Epithelial cell of esophagus (primary cell): ENCODE measurements around the gene HSD3B7.

Experiments
- DNase-seq: peaks from one replicate; pipeline ENCODE4 v3.0.0; 2010; ENCODE audit warnings: low read depth
- H3K4me3 ChIP-seq: 2 replicates; pipeline ENCODE4 v1.5.1; 2011; ENCODE audit warnings: mild to moderate bottlenecking, low read length, control low read depth
- TF ChIP-seq, protein P1 (sequence below): IDR thresholded peaks from 2 replicates; pipeline ENCODE4 v1.5.1; 2011; ENCODE audit warnings: low read depth, mild to moderate bottlenecking, low read length, control low read depth, inconsistent platforms; ENCODE audit not compliant: insufficient read depth; ENCODE audit errors: missing control alignments

The HSD3B7 gene

DNA sequence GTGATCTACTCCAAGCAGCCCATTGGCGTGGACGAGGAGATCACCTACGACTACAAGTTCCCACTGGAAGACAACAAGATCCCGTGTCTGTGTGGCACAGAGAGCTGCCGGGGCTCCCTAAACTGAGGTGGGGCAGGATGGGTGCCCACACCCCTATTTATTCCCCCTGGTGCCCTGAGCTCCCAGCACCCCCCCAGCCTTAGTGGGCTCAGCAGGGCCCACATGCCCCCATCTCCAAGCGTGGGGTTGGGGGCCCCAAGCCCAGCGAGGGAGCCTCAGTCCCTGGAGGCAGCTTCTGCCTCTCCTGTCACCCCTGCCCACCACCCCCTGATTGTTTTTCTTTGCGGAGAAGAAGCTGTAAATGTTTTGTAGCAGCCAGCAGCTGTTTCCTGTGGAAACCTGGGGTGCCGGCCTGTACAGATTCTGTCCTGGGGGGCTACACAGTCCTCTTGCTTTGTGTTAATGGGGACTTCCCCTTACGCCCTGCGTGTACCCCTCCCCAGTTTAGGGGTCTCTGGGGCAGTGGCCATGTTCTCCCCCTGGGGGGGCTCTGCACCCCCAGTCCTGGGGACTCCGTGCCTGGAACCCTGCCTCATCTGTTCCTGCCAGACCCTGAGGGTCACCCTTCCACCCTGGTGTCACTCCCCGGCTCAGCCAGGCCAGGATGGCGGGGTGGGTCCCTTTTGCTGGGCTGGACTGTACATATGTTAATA is 953 bp upstream of the HSD3B7 start:
- no peak for DNase-seq
- TF ChIP-seq, protein P1, sequence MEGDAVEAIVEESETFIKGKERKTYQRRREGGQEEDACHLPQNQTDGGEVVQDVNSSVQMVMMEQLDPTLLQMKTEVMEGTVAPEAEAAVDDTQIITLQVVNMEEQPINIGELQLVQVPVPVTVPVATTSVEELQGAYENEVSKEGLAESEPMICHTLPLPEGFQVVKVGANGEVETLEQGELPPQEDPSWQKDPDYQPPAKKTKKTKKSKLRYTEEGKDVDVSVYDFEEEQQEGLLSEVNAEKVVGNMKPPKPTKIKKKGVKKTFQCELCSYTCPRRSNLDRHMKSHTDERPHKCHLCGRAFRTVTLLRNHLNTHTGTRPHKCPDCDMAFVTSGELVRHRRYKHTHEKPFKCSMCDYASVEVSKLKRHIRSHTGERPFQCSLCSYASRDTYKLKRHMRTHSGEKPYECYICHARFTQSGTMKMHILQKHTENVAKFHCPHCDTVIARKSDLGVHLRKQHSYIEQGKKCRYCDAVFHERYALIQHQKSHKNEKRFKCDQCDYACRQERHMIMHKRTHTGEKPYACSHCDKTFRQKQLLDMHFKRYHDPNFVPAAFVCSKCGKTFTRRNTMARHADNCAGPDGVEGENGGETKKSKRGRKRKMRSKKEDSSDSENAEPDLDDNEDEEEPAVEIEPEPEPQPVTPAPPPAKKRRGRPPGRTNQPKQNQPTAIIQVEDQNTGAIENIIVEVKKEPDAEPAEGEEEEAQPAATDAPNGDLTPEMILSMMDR: no peak
- no peak overlapping the region for H3K4me3 ChIP-seq

DNA sequence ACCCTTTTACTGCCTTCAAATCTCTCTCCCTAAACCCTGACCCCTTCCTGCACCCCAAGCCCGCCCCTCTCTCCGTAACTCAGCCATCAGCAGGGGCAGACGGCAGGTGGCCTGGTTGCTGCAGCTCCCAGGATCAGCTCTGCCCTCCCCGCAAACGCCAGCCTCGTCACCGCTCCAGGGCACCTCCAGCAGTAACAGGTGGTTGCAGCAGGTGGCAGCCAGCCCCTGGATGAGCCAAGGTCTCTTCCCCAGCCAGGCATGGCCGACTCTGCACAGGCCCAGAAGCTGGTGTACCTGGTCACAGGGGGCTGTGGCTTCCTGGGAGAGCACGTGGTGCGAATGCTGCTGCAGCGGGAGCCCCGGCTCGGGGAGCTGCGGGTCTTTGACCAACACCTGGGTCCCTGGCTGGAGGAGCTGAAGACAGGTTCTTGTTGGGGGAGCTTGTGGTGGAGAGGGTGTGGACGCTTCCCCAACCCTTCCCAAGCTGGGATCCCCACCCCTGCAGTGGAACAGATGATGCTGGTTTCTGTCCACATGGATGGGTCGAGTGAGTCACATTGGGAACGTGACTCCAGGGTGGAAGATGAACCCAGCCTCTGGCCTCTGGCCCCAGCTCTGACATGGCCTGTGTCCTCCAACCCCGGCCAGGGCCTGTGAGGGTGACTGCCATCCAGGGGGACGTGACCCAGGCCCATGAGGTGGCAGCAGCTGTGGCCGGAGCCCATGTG is 558 bp downstream of the HSD3B7 start:
- peak; percentile 73 for DNase-seq
- H3K4me3 ChIP-seq: peak overlapping the region; percentile 51
- TF ChIP-seq, protein P1: peak; percentile 53

DNA sequence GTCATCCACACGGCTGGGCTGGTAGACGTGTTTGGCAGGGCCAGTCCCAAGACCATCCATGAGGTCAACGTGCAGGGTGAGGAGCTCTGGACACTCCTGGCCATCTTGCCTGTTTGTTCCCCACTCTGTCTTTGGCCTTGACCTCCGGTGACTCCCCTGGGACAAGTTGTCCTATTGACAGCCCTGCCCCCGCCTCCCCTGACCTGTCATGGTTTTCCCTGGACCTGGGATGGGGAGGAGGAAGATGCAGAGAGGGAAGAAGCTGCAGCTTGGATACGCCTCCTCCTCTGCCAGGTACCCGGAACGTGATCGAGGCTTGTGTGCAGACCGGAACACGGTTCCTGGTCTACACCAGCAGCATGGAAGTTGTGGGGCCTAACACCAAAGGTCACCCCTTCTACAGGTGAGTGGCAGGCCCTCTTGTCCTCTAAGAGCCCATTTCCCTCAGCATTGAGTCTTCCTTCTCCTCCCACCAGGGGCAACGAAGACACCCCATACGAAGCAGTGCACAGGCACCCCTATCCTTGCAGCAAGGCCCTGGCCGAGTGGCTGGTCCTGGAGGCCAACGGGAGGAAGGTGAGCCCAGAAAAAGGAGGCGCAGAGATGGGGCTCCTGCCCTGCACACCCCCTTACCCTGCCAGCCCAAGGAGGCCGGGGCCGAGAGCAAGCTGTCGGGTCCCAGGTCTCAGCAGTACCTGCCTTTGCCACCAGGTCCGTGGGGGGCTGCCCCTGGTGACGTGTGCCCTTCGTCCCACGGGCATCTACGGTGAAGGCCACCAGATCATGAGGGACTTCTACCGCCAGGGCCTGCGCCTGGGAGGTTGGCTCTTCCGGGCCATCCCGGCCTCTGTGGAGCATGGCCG is 1.4 kb downstream of the HSD3B7 start:
- DNase-seq: no peak
- TF ChIP-seq, protein P1: no peak
- H3K4me3 ChIP-seq: no peak overlapping the region

DNA sequence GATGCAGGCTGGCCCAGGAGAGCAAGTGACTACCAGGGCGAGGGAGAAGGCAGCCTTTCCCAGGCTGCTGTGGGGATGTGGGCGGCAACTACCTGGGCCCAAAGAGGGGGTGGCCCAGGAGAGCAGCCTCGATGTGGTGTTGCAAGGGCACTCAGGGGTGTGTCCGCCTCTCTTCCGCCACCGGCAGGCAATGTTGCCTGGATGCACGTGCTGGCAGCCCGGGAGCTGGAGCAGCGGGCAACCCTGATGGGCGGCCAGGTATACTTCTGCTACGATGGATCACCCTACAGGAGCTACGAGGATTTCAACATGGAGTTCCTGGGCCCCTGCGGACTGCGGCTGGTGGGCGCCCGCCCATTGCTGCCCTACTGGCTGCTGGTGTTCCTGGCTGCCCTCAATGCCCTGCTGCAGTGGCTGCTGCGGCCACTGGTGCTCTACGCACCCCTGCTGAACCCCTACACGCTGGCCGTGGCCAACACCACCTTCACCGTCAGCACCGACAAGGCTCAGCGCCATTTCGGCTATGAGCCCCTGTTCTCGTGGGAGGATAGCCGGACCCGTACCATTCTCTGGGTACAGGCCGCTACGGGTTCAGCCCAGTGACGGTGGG is 2.7 kb downstream of the HSD3B7 start:
- TF ChIP-seq, protein P1: no peak
- no peak overlapping the region for H3K4me3 ChIP-seq

DNA sequence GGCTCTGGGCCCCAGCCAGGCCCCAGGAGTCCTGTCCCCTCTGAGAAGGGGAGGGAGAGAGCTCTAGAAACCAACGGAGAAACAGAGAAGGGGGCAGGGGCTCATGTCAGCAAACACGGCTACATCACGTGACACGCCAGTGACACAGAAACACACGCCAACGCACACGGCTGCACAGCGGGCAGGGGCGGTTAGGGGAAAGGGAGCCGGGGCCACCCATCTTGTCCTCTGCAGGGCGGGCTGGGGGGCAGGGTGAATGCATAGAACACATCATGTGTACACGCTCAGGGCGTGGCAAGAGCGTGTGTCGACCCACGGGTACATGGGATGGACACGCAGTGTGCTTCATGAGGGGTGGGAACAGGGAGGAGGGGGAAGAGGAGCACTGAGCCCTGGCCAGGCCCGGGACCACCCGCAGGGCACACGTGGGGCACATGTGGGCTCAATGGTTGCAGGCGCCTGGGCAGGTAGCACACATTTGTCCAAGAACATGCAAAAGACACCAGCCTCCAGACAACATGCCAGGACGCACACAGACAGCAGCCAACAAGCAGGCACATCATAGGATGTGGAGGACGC is 4.6 kb downstream of the HSD3B7 start:
- TF ChIP-seq, protein P1: no peak
- DNase-seq: no peak
- H3K4me3 ChIP-seq: no peak overlapping the region

More for the DNA sequence above, 2.7 kb downstream of the HSD3B7 start:
- no peak for DNase-seq

DNA sequence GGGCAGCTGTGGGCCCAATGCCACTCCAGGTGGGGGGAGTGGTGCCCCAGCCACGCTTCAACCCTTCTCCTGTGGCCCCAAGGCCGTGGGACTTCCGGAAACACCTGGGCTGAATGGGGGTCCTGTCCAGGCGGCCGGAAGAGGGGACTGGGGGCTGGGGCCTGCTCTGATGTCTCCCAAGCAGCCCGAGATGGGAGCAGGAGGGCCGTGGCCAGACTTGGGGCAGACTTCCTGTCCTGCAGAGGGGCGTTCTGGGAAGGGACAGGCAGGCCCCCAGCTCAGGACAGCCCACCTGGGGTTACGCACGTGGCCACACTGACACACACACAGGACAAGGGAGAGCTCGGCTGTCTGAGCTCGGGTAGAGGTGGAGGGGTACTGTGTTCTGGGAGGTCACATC is 5.1 kb downstream of the HSD3B7 start:
- no peak for DNase-seq
- no peak overlapping the region for H3K4me3 ChIP-seq
- TF ChIP-seq, protein P1: no peak
